ENCODE data around the gene ANKDD1A. TPM values are rescaled to one million over a fixed set of nuclear protein-coding genes. Genes with fewer than 3 reads are reported as not detected.

ANKDD1A gene
- total RNA-seq, result 1.3 and 8.7 TPM in 2 replicates

DNA sequence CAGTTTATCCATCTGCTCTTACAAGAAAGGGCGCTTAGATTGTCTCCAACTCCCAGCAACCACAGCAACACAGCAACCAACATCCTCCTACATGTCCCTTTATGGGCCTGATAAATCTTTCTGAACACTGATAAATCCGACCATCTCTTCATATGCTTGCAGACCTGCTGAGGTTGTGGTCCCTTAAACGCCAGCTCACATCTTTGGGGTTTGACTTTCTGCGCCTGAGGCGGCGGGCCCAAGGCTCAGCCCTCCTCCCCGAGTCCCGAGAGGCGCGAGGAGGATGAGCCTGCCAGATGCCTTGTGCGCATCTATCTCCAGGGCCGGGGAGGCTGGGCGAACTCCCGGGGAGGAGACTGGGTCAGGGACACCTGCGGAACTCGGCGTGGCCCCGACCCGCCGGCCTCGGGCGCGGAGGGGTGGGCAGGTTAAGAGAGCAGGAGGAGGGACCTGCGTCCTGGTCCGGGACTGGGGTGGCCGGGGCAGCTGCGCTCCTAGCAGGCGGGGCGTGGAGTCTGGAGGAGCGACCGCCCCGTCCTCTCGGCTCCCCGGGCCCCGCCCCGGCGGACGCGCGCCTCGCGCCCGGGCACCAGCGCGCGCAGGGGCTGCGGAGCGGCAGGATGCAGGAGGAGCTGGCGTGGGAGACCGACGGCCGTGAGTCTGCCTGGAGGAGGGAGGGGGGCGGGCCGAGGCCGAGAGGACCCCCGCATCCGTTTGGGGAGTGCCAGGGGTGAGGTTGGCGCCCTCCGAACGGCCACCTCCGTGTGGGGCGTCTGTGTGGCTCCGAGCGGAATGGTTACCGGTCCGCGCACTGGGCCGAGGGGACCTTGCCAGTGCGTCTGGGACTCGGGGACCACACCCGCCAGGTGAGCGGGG is at the start of gene ANKDD1A:
Gene ANKDD1A, plus strand, starts transcription at position 592 of the 876 bp plus-strand sequence. Its CDS starts 29 bp downstream, at position 621.

GRCh38 chr15:64989416-64990167 is 77.9 kb downstream of the ANKDD1A start, which contains the start of gene SPG21:
Gene SPG21, minus strand, starts transcription at chr15:64989914. Its CDS starts 6,345 bp downstream, at chr15:64983569.

Other genes with a start within 250 kb of the ANKDD1A start
- 0.26 TPM in 1 of 2 replicates, not detected in the other for gene RBPMS2, start 136.3 kb upstream of the ANKDD1A start, total RNA-seq
- gene PIF1, start 86.3 kb upstream of the ANKDD1A start, total RNA-seq, result 4.5 and 6.2 TPM in 2 replicates
- 14.1 and 26.0 TPM in 2 replicates for gene PLEKHO2, start 70.0 kb upstream of the ANKDD1A start, total RNA-seq
- 74.2 and 78.2 TPM in 2 replicates for gene SPG21, start 78.0 kb downstream of the ANKDD1A start, total RNA-seq
- 27.8 and 38.9 TPM in 2 replicates for gene MTFMT, start 117.7 kb downstream of the ANKDD1A start, total RNA-seq
- gene SLC51B, start 133.5 kb downstream of the ANKDD1A start, total RNA-seq, result 0.65 and 8.3 TPM in 2 replicates
- gene RASL12, start 156.1 kb downstream of the ANKDD1A start, total RNA-seq, result 39.0 and 131 TPM in 2 replicates
- gene KBTBD13, start 164.8 kb downstream of the ANKDD1A start, total RNA-seq, result 0.13 TPM in 1 of 2 replicates, not detected in the other
- 0.26 and 2.5 TPM in 2 replicates for gene UBAP1L, start 203.3 kb downstream of the ANKDD1A start, total RNA-seq
- gene PDCD7, start 221.9 kb downstream of the ANKDD1A start, total RNA-seq, result 27.1 and 27.9 TPM in 2 replicates